CD4-positive, alpha-beta T cell treated with Interleukin-1 beta for 1 hour (primary cell): Measurements from ENCODE around the gene TBC1D1.
"Not testable (repeated sequence)": the region's sequence is repeated elsewhere in the genome, so short reads cannot be mapped to it uniquely, and the experiment has no call there.

ENCODE experiments used
- DNase-seq, 2 donors: peaks; one replicate each; pipeline ENCODE4 v3.0.0-alpha.2; 2020 to 2022

Gene TBC1D1

DNA sequence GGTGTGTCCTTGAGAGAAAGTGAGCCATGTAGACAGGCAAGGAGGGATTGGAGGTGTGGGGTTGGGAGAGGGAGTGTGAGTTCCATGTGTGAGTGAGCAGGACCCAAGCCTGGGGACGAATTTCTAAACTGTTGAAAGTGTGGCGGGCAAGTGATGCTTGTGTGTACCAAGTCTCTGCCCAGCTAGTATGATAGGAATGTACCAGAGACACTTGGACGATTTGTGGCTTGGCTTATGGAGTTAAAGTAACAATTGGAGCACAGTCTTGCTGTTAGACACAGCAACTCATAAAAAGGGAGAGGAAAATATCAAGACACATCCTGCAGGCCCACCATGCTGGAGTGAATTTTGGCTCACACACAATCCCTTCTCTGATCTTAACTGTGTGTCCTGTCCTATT lies 77.9 kb downstream of the TBC1D1 start:
- DNase-seq = no peak

DNA sequence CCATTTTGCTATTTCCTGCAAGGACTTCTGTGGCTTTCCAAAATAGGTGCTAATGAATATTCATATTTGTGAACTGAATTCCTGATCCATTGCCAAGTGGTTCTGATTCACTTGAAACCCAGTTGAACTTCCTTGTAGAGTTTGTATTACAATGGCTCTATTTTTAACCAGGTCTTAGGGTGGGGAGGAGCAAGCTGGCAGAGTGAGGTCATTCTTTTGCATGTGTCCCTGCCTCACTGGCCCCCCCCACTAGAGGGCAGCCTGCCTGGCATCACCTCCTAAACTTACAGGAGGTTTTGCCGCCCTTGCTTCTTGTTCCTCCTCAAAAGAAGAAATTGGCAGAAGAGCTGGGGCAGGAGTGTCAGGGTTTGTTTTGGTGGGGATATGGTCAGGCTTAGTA lies 79.8 kb downstream of the TBC1D1 start:
- peak; percentile 69 to 81 for DNase-seq

DNA sequence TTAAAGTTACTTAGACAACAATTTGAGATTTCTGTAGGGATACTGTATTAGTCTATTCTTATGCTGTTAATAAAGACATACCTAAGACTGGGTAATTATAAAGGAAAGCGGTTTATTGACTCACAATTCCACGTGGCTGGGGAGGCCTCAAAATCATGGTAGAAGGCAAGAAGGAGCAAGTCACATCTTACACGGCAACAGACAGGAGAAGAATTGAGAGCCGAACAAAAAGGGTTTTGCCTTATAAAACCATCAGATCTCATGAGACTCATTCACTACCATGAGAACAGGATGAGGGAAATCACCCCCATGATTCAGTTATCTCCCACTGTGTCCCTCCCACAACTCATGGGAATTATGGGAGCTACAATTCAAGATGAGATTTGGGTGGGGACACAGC lies 80.3 kb downstream of the TBC1D1 start:
- DNase-seq = no peak

DNA sequence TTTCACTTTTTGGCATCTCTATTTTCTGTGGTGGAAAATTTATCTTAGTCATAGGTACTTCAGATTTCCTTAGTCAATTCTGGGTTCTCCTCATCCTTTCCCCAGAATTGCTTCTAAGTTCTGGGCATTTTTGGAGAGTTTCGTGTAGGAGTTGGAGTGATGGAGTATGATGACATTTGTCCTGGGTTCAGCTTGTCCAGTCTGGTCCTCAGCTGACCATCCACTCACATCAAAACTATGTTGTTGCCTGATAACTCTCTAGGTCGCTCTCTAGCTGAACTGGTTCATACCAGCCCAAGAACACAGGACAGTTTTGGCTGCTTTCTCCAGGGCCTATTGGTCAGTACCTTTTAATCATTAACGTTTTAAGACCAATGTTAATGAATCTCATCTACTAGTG lies 82.6 kb downstream of the TBC1D1 start:
- no peak for DNase-seq

DNA sequence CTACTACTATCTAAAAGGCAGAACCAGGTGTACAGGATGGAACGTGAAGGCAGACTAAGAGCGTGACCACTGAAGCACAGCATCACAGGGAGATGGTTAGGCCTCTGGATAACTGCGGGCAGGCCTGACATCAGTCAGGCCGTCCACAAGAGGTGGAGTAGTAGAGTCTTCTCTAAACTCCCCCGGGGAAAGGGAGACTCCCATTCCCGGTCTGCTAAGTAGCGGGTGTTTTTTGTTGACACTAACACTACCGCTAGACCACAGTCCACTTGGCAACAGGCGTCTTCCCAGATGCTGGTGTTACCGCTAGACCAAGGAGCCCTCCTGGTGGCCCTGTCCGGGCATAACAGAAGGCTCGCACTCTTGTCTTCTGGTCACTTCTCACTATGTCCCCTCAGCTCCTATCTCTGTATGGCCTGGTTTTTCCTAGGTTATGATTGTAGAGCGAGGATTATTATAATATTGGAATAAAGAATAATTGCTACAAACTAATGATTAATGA lies 84.5 kb downstream of the TBC1D1 start:
- DNase-seq = not testable (repeated sequence)

DNA sequence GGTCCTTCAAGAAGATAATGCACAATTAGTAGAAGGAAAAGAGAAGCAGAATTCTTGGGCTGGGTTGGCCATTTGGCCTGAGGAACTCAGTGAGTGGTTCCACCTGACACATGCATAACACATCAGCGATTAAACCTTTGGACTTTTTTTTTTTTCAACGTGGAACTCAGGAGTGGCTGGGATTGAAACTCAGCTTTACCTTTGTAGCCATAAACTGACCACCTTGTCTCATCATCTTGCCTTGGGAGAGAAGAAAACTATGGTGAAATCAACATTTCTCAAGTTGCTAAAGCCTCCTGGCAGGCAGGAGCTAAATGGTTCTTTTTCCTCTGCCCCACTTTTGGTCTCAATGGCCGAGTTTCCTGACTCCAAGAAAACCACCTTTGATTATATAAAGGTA lies 85.6 kb downstream of the TBC1D1 start:
- DNase-seq = no peak

DNA sequence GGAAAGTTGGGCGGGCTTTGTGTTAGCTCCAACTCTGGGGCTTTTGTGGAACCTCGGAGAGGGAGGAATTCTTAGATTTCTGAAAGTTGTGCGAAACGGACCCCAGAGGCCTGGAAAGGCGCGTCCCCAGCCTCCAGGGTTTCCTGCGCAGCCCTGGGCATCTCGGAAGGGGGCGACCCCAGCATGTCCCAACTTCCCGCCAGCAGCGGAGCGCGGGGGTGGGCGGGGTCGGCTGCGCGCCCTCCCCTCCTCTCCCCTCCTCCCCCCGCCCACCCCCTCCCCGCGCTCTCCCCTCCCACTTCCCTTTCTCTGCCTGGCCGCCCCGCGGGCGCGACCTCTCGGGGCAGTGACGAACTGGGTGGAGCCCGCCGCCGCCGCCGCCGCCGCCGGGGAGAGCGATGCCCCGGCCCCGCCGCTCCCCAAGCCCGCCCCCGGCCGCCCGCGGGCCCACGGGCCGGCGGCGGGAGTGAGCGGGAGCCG lies 86.1 kb downstream of the TBC1D1 start:
- peak; percentile 86 to 87 for DNase-seq

DNA sequence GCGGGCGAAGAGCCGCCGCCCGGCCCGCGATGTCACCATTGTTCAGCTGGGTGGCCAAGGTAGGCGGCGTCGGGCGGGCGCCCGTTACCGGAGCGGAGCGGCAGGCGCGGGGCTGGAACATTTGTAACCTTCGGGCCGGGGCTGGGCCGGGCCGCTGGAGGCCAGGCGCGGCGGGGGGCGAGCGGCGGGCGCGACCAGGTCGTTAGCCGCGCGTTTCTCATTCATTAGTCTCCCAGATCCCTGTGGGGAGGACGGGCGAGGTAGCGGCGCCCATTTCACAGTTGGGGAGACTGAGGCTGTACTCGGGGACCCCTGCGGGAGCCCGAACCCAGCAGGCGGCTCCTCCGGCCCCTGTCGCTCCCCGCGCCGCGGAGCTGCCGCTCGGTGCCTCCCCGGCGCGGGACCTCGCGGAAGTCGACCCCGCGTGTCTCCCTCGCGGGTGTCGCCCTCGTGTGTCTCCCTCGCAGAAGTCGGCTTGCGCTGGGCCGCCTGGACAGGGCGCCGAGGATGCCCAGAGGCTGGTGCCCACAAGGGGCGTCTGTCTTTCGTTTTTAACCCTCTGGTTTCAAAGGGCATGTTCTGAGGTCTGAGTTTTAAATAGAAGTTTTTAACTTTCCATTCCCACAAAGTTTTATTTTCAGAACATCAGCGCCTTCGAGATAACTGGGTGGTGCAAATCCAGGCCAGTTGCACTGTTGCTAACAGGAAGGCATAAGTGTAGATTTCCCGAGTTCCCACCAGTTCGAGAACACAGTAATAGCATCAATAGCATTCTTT lies 86.8 kb downstream of the TBC1D1 start:
- DNase-seq = peak; percentile 80 to 84

DNA sequence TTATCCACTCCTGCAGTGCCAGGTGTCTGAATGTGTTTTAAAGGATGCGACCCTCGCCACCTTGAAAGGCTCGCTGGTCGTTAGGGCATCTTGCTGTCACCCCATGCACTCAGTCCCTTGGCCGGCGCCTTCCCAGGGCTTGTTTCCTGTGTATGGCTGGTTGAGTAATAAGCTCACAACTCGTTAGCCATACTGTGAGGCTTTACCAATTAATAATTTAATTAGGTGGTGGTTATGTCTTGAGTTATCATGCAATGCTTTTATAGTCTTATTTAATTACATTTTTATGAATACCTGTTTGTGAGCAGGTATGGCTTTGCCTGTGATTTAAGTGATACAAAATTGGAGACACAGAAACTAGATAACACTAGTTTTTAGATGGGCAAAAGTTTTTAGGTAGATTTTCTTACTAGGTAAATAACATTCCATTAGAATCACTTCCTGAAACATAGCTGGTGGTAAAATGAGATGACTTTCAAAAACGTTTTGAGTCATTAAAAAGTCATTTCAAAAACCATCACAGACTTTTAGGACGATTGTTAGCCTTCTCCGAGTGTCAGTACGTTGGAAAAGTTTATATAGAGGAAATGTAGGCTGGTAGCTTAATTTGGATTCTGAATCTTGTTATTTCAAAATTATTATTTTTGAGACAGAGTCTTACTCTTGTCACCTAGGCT lies 87.5 kb downstream of the TBC1D1 start:
- DNase-seq = peak; percentile 12

DNA sequence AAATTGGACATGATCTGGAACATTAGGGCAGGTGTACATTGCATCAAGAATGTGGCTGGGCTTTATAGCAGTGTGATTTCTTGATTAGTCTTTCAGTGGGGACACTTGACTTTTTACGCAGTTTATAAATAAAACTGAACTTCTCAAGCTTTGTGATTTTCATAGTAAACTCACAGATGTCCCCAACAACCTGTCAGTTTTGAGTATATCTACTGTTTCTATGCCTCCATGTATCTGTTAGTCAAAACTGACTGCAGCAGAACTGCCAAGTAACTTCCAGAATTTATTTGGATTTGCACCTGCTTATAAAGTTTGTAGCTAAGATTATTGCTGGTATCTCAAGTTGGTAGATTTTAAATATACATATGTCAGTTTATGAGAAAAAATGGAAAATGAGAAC lies 89.4 kb downstream of the TBC1D1 start:
- no peak for DNase-seq

DNA sequence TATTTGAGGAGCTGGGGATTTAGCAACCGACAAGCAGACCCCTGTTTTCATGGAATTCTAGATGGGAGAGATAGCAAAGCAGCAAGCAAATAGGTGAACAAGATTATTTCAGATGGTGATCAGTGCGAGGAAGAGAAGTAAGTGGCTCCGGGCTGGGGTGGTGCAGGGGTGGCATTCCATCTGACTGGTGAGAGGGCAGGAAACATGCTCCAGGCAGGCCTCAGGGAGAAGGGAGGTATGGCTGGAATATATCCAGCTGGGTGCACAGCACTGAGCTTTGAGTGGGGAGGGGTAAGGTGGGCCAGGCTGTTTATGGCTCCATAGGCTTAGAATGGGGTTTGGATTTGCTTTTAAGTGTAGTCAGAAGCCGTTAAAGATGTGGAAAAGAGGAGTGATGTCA lies 90.5 kb downstream of the TBC1D1 start:
- DNase-seq = no peak

DNA sequence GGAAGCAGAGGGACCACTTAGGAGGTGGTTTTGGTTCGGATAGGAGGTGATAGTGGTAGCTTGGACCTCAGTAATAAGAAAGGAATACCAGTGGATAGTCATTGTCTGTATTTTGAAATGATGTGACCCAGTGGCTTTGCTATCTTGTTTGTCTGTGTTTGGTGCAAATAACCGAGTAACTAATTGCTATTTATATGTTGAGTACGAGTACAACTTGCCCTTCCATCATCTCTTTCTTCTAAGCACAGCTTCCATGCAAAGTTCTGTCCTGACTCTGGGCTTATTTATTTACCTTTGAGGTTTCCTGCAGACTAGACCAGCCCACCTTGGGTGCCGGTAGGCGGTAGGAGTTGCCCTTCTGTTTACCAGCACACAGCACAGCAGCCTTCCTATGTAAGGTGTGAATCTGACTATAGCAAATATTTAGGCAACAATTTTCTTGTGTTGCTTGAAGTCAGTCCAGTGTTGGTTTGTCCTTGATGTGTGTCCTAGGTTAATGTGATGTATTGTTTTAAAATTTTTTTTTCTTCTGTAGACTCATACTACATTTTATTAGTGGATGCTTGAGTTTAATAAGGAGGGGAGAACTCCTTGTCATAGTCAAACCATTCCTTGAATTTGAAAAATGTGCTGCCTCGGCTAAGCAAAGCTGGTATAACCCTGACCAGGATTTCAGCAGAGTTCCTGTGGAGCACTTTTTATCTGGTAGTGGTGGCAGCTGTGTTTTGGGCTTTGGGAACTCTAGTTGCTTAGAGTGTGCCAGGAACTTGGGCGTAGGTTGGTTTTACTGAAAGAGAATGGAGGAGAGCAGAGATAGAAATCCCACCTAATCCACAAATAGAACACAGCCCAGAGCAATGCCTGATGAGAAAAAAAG lies 91.2 kb downstream of the TBC1D1 start:
- no peak for DNase-seq

DNA sequence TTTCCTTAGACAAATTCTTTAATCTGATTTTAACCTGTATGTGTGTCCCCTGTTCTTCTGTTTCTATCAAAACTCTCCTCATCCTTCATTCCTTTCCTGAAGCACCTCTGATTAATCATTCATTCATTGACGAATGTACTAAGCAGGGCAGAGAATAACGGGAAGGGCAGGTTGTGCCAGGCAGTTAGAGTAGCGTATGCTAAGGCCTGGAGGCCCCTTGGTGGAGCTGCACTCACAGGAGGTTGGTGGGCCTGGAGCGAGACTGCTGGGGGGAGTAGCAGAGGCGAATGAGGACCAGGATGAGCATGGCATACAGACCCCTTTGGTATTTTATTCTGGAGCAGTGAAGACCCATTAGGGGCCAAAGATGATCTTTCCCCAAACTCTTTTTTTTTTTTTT lies 91.9 kb downstream of the TBC1D1 start:
- no peak for DNase-seq

DNA sequence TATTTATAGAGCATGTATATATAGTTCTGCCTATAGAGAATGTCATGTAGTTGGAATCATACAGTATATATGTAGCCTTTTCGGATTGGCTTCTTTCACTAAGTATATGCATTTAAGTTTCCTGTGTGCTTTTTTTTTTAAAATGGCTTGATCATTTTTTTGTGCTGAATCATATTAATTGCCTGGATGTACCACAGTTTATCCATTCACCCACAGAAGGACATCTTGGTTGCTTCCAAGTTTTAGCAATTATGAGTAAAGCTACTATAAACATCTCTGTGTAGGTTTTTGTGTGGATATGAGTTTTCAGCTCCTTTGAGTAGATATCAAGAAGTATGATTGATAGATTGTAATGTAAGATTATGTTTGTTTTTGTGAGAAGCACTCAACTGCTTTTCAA lies 93.1 kb downstream of the TBC1D1 start:
- no peak for DNase-seq

DNA sequence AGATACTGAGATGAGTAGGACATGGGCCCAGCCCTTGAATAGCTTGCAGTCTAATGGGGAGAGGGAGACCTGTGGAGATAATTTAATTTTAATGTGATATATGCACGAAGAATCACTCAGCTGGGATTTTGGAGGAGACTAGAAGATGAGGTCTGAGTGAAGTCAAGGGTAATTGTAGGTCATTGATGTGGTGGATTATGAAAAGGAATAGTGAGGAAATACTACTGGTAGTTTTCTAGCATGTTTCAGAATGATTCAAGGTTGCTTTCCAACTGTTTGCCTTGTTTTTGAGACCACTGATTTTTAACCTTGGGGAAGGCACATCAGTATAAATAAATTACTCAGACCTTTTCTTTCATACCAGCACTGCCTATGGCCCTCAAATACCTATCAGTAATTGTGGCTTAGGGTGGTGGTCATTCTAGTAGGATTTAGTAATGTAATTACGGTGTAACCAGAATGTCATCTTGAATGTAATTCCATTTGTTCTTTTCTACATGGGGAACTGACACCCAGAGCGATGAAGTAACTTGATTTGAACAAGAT lies 94.9 kb downstream of the TBC1D1 start:
- DNase-seq = no peak

DNA sequence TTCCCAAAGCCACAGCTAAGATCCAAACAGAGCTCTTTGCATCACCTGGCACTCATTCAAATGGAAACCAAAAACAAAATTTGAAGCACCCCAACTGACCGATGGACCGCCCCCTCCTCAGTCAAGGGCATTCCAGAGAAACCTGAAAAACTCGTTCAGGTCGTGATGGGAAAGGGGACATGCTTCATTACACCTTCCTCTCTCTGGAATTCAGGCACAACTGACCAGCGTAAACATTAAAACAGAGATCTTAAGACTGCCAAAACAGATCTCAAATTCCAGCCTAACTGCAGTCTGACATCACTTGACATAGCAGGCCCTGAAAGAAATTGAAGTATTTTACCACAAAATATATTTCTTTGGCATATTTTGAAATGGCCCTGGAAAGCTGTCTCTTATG lies 97.8 kb downstream of the TBC1D1 start:
- DNase-seq = no peak

DNA sequence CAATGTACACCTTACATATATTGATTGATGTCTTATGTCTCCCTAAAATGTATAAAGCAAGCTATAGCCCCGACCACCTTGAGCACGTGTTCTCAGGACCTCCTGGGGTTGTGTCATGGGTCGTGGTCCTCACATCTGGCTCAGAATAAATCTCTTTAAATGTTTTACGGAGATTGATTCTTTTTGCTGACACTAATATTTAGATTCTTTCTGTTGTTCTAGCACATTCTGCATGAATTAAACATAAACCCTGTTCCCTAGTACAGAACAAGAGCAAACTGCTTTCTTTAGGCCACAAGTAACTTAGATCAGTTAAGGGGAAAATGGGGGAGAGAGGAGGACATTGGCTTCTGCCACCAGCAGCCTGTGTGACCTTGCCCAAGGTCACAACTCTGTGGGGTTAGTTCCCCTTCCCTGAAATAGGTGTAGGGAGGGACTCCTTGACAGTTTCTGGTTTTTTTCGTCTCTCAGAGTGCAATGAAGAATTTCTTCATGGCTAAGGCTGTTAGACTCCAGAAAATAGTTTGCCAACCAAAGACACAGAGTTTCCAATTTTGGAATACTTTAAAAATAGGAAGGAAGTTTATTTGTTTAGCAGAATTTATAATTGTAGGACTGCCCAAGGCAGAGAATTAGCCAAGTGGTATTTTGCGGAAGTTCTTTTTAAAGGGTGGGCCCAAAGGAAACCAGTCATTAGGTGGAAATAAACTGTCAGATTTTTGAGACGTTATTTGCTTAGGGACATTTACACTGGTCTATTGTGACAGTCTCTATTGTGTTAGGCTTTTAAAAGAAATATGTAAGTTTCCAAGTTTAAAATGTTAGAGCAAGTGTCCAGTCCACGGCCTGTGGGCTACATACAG lies 98.7 kb downstream of the TBC1D1 start:
- peak in 1 of 2 donors; percentile 15 for DNase-seq

DNA sequence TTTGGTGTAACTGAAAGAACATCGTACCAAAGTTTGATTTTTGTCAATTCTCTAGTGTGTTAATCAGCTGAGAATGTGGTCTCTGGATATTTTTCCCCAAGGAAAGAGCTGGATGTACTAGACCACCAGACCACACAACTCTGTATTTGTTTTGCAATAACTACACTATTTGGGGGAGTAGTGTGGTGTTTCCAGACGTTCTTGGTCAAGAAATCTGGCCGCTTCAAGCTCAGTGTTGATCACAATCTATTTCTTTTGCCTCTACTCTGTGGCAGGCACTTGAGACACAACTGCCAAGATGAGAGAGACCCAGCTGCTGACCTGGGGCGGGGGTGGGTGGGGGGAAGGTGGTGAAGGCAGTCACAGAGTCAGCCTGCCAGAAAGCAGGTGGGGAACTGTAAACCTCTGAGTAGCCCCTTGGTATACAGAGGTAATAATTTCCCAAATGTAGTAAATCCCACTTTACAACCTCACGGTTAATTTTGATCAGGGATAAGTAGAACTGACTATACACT lies 99.9 kb downstream of the TBC1D1 start:
- DNase-seq = no peak

DNA sequence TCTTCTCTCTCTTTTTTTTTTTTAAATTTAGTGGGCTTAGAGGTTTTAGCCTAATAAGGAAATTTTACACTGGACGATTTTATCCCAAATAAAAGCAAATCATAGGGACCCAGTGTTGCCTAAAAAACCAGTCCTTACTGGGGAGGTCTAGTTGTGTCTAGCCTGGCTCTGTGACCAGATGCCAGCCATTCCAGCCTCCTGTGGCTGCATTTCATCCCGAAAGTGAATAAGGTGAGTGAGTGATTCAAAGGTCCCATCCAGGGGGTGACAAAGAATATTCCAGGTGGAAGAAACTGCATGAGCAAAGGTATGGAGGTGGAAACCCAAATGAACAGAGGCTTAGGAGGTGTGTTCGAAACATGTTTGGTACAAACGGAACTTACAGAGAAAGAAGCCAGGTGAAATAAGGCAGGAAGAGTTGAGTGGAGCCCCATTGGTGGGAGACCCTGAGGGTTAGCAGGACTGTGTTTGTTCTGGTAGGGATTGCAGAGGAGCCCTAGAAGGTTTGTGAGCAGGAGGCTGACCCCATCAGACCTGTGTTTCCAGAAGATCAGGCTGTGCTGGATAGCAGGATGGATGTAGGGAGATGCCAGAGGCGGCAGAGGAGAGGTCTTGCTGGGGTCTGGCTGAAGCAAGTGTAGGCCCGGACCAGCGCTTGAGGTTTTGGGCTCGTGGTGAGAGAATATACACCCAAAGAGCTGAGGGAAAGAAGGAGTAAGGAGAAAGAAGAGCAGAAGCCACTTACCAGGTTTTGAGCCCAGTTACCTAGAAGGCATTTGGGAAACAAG lies 100.9 kb downstream of the TBC1D1 start:
- no peak for DNase-seq

DNA sequence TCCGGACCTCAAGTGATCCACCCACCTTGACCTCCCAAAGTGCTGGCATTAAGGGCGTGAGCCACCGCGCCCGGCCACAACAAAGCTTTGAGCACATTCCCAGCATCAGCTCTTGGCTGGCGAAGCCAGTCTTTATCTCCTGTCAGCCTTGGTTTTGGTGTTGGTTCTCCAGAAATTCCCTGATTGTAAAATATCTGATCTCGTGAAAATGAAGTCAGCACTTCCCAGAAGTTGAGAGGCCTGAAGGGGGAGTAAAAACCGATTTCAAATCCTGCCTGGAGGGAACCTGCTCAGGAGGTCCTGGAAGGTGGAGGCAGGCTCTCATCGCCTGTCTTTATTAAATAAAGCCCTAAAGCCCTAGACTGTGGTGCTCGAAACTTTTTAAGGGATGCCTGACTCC lies 102.9 kb downstream of the TBC1D1 start:
- no peak for DNase-seq

DNA sequence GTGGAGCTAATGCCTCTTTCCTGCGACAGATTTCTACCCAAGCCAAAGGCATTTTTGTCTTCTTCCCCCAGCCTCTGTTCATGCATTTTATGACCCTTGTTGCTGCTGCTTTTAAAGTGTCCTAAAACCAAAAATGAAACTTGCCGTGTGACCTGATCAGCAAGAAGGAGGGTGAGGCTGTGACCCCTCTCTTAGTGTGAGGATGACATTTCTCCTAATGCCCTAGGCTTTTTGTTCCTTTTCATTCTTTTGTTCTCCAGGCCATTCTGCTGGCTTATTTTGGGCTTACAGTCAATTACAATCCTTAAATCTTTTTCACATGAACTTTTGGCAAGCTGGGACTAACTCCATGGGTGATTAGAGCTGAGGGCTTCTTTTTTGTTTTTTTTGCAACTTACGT lies 103.7 kb downstream of the TBC1D1 start:
- DNase-seq = no peak
